NK-92 treated with Interleukin-12 subunit alpha and Interleukin-12 subunit beta, amount 100 ng/mL, for 24 hours (cell line): ENCODE data around the gene CHRNA4.

ENCODE experiments used
- DNase-seq: peaks from one replicate; lab custom pipeline; 2025; lab: John Stamatoyannopoulos, UW

CHRNA4 gene

DNA sequence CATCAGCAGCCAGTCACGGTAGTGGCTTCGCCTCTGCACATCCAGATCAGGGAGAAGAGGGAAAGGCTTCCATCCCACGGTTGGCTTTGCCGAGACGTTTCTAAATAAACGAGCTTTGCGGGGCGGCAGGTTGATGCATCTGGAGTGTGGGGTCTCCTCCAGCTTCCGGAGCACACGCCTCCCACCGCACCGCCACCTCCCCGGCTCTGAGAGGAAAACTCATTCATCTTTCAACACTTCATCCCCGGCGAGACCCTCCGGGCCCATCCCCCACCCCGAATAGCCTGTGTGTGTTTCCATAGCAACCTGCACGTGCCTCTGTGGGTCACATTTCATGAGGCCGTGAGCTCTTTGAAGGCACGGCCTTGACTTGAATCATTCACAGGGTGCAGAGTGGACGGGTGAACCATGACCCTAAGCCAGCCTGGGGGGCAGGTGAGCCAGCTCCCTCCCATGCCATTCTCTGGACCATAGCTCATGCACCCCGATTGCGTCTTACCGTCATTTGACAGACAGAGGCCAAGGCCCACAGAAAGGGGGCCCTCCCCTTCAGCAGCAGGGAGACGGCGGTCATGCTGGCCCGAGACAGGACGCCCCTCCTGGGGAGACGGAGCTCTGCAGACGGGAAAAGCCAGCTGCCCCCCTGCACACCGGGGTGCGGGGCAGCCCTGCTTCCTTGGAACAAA is 16.2 kb upstream of the CHRNA4 start:
- DNase-seq, result no peak

GRCh38 chr20:63376283-63377250 is 15.4 kb upstream of the CHRNA4 start:
- no peak for DNase-seq

GRCh38 chr20:63375438-63375837 is 14.3 kb upstream of the CHRNA4 start:
- no peak for DNase-seq

DNA sequence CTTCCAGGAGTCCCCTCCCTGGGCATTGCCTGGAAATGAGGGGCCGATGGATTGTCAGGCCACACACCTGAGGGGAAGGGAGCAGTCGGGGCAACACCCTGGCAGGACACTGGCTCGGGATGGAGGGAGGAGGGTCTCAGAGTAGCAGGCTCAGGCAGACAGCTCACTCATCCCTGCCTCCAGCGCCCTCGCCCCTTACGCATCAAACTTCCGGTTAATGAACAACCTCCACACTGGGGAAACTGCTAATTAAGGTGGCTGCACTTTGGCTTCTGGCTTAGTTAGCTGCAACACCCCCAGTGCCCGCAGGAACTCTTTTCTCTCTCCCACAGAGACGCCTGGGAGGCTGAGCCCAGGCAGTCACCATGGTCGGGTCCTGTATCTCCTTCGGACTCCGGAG is 13.4 kb upstream of the CHRNA4 start:
- DNase-seq, result no peak

- DNase-seq, result no peak
These were observed 12.8 kb upstream of the CHRNA4 start for GRCh38 chr20:63373996-63374395.

DNA sequence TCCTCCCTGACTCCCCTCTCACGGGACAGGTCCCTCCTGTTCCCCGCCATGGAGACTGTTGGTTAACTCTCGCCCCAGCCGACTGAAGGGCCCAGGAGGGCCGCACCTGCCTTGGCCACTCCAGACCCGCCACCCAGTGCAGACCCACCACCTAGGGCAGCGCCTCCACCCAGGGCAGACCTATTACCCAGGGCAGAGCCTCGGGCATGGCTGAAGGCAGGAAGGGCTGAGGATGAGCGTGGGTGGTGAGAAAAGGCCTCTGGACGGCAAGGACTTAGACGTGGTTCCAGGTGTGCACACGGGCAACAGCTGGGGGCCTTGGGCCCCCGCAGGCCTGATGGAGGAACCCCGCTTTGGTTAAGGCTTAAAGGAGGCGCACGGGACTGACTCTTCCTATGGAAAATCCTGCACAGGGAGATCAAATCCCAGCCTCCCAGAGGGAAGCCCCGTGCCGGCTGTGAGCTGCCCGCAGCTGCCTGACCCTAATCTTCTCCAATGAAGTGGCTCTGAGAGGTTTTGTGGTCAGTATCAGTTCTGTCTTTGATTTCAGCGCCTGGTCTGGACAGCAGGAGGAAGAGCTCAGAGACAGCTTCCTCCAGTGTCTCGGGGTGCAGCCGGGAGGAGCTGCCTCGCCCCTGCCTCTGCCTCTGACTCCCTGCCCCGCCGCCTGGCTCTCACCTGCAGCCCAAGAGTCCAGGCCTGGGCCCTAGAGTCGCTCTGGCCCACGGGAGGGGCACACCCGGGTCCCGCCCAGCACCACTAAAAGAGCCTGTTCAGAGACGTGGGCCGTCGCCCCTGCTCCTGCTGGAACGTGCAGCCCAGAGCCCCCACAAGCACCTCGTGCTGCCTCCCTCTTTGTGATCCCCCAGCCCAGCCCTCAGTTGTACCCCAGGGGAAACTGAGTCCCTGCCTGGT is 12.1 kb upstream of the CHRNA4 start:
- no peak for DNase-seq

DNA sequence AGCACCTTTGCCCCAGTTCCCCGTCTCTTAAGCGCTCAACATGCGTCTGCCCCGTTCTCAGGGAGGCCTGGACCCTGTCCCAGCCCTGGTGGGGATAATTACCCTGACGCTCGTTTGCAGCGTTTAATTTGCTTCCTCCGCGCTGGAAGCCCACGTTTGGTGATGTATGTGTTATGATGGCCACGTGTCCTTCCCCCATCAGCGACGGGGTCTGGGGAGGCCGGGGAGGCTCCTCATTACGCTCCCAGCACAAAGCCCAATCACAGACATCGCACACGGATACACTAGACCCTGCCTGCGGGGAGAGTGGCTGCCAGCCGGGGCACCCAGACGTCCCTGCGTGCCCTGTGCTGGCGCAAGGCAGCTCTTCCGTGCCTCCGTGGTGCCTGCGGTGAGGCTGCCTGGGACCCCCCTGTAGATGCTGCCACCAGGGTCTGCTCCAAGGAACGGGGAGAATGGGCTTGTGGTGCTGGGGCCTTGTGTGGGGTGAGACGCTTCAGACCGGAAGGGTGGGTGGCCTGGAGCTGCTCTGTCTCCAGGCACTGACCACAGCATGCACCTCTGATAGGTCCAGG is 10.2 kb upstream of the CHRNA4 start:
- no peak for DNase-seq

DNA sequence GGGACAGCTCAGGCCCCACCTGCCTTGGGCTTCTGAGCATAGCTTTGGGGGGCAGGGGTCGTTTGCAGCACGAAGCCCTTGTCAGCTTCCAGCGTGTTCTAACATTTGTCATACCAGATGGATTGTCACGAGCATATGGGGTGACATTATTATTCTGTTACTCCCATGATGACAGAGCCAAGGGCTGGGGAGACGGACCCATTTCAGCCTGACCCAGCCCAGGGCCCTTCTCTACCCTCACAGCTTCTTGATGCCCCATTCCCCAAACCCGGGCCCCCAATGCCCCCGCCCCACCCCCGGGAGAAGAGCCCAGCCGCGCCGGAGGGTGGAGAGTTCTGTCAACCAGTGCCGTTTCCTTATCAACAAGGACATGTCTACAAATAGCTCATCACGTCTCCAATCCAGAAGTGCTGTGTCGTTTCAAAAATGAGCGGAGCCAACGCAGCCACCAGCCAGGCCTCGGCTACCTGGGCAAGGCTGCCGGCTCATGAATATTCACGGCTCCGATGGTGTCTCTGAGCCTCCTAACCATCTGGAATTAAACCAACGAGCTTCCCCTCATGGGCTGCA is 9.6 kb upstream of the CHRNA4 start:
- DNase-seq, result no peak

DNA sequence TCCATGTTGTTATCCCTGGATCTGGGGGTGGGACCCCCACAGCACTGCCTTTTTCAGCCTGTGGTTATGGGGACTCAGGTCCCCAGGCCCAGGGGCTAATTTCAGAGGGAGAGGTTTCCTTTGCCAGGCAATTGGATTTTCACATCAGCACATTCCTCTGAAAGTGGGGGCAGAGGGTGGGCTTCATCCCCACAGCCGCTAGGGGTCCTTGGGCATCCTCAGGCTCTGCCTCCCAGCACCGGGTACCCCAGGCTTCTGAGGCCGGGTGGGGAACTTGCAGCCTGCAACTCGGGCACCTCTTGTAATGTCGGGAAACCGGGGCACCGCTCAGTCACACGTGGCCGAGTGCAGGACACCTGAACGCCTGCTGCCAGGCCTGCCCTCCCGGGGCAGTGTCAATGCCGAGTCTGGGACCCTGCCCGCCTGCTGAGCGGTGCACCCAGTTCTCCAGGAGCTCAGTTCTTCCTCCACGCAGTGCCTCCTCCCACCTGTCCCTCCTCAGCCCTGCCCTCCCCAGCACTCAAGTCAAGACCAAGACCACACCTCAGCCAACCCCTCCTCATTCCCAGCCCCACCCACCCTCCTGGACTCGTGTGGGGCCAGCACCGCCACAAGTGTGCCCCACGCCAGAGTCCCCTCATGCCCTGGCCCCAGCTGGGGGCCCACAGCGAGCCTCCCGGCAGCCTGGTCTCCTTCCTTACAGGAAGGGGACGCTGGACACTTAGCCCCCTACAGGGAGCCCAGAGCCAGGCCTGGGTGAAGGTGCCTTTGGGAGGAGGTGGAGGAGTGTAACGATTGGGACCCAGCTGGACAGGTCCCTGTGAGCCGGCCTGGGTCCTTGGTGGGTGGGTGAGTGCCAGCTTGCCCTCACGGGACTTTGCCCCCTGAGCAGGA is 8.8 kb upstream of the CHRNA4 start:
- no peak for DNase-seq

GRCh38 chr20:63369024-63369530 is 7.9 kb upstream of the CHRNA4 start:
- no peak for DNase-seq

GRCh38 chr20:63368151-63368550 is 7.0 kb upstream of the CHRNA4 start:
- DNase-seq, result no peak

DNA sequence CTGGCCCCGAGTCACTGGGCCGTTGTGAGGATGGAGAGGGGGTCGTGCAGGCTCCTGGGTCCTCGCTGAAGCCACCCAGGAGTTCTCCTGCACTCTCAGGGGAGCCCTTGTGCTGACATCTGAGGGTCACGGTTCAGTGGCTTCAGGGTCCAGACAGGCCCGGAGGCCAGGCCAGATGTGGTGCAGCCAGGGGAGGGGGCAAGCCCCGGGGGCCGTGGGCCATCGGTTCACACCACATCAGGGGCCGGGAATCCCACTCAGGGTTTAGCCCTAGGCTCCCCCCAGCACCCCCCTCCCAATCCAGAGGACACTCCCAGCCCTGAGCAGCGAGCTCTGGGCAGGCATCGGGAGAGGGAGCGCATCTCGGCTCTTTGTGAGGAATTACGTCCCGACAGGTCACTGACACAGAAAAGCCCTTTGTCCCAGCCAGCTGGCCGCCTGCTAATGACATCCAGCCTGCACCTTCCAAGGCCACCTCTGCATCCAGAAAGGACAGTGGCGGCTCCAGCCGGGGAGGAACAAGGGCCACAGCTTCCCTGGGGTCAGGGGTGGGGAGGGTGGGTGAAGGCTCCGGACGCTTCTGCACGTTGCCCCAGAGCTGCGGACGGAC is 6.4 kb upstream of the CHRNA4 start:
- no peak for DNase-seq

GRCh38 chr20:63366390-63367365 is 5.5 kb upstream of the CHRNA4 start:
- DNase-seq, result no peak

GRCh38 chr20:63365601-63366389 is 4.6 kb upstream of the CHRNA4 start:
- DNase-seq, result no peak

DNA sequence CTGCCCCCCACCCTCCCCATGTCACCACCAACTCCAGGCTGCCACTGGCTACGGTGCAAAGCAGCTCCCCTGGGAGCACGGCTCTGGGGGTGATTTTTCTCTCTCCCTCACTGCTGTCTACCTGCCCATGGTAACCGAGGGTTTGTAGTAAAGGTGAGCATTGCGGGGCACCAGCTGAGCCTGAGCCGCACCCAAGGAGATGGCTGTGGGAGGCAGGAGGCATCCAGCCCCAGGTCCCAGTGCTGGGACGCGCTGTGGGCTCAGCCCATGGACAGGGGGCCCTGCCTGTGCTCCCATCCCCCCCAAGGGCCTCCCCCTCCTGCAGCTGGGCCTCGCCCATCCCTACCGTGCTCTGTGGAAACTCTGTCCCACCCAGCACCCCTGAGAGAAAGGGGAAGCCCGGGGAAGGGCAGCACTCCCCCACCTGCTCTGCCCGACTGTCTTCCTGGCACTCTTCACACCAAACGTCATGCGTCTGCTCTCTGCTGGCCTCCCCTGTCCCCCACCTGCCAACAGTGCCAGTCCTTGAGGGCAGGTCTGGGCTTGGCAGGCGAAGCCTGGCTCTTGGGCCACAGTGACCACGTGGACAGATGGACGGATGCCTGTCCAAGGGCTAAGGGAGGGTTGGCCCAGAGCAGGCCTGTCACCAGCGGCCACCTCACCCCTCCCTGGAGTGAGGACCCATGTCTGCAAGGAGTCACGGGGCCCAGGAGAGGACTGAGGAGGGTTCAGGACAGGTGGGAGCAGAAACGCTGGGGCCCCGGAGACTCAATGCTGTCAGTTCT is 3.8 kb upstream of the CHRNA4 start:
- no peak for DNase-seq

DNA sequence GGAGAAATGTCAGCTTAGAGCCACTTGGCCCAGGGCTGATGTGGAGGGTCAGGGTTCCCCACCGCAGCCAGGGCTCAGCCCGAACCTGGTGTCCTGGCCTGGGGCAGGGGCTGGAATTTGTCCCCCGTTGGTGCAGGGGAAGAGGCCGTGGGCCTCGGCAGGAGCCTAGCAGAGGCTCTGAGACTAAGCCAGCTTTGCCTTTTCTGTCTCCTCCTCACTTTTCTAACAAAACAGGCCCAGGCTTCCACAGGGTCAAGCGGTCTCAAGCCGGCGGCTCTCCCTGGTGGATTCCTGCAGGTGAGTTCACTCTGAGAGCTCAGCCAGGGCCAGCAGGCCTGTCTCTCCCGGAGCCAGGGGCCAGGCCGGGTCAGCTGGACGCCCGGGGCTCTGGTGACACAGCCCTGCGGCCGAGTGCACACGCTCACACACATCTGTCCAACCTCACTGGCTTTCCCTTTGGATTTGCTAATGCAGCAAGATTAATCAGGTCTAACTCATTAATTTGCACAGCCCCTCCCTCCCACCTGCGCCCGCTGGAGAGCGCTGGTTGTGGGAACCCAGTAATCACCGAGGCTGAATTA is 2.9 kb upstream of the CHRNA4 start:
- DNase-seq, result no peak
